Measurements from ENCODE around the gene RABL6. TPM values are rescaled to one million over a fixed set of nuclear protein-coding genes. Genes with fewer than 3 reads are reported as not detected.

The RABL6 gene
- total RNA-seq, 1 experiment from 2014 or later, result 43.1 TPM

DNA sequence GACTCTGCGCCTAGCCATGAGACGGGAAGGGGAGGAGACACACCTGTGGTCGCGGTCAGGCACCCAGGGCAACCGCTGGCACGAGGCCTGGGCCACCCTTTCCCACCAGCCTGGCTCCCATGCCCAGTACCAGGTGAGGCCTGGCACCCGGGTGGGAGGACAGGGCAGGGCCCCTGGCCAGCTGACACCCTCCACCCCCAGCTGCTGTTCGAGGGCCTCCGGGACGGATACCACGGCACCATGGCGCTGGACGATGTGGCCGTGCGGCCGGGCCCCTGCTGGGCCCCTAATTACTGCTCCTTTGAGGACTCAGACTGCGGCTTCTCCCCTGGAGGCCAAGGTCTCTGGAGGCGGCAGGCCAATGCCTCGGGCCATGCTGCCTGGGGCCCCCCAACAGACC is 49.4 kb downstream of the RABL6 start:
- Histone ChIP-seq H3K9me3 (ENCODE audit: low read length) (no peaks in the 10 kb centered on the region), H3K9ac (ENCODE audit: low read length) (no peak overlapping the region), H3K4me2 (ENCODE audit: low read depth, low read length, poor library complexity, severe bottlenecking) (no peak overlapping the region), H3K27ac (ENCODE audit: low read length) (no peak overlapping the region), H3K36me3 (ENCODE audit: insufficient read depth, low read length) (no peaks in the 10 kb centered on the region), H3K27me3 (ENCODE audit: low read length) (no peaks in the 10 kb centered on the region), H3K4me1 (ENCODE audit: low read length) (peaks cover 5% of the 10 kb centered on the region), H2AFZ (ENCODE audit: low read length) (no peak overlapping the region), H3K79me2 (ENCODE audit: low read length) (no peaks in the 10 kb centered on the region), H3K4me3 (ENCODE audit: low read length) (no peak overlapping the region), H4K20me1 (ENCODE audit: insufficient read depth, low read depth, low read length) (no peaks in the 10 kb centered on the region), H3K9me2 (replicated peaks; ENCODE audit: insufficient read depth, low read length) (no peaks in the 10 kb centered on the region)
- DNase-seq, result no peak

DNA sequence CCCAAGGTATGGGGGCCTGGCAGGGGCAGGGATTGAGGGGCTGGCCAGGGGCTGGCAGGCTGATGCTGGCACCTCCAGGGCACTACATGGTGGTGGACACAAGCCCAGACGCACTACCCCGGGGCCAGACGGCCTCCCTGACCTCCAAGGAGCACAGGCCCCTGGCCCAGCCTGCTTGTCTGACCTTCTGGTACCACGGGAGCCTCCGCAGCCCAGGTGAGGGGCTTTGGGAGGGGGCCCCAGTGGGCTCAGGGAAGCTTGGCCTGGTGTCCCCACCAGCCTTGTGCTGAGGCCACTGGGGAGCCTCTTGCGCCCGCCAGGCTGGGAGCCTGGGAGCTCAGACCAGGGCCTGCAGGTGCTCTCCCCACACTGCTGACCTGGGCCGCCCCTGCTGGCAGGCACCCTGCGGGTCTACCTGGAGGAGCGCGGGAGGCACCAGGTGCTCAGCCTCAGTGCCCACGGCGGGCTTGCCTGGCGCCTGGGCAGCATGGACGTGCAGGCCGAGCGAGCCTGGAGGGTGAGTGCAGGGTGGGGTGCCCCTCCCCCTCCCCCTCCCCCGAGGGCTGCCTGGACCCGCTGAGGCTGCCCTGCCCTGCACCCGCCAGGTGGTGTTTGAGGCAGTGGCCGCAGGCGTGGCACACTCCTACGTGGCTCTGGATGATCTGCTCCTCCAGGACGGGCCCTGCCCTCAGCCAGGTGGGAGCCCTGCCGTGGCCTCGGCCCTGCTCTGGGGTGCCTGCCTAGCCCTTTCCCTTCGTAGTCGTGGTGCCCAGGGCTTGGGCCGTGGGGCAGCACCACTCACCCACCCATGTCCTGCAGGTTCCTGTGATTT is 50.0 kb downstream of the RABL6 start:
- Histone ChIP-seq H3K4me2 (ENCODE audit: low read depth, low read length, poor library complexity, severe bottlenecking) (no peak overlapping the region), H3K4me3 (ENCODE audit: low read length) (no peak overlapping the region), H4K20me1 (ENCODE audit: insufficient read depth, low read depth, low read length) (no peaks in the 10 kb centered on the region), H3K27me3 (ENCODE audit: low read length) (no peaks in the 10 kb centered on the region), H3K27ac (ENCODE audit: low read length) (no peak overlapping the region), H3K9me3 (ENCODE audit: low read length) (no peaks in the 10 kb centered on the region), H3K4me1 (ENCODE audit: low read length) (peaks cover 5% of the 10 kb centered on the region), H3K9ac (ENCODE audit: low read length) (no peak overlapping the region), H3K79me2 (ENCODE audit: low read length) (no peaks in the 10 kb centered on the region), H3K9me2 (replicated peaks; ENCODE audit: insufficient read depth, low read length) (no peaks in the 10 kb centered on the region), H3K36me3 (ENCODE audit: insufficient read depth, low read length) (no peaks in the 10 kb centered on the region), H2AFZ (ENCODE audit: low read length) (no peak overlapping the region)
- DNase-seq, result no peak

- Histone ChIP-seq H4K20me1 (ENCODE audit: insufficient read depth, low read depth, low read length) (no peaks in the 10 kb centered on the region), H3K4me2 (ENCODE audit: low read depth, low read length, poor library complexity, severe bottlenecking) (no peak overlapping the region), H3K4me3 (ENCODE audit: low read length) (no peak overlapping the region), H3K27me3 (ENCODE audit: low read length) (no peaks in the 10 kb centered on the region), H3K9me3 (ENCODE audit: low read length) (no peaks in the 10 kb centered on the region), H2AFZ (ENCODE audit: low read length) (no peak overlapping the region), H3K4me1 (ENCODE audit: low read length) (peaks cover 5% of the 10 kb centered on the region), H3K9ac (ENCODE audit: low read length) (no peak overlapping the region), H3K36me3 (ENCODE audit: insufficient read depth, low read length) (peaks cover 2% of the 10 kb centered on the region; the same call in 1 of the 2 replicates), H3K9me2 (replicated peaks; ENCODE audit: insufficient read depth, low read length) (no peaks in the 10 kb centered on the region), H3K79me2 (ENCODE audit: low read length) (no peaks in the 10 kb centered on the region), H3K27ac (ENCODE audit: low read length) (no peak overlapping the region)
- no peak for DNase-seq
Observed at GRCh38 chr9:136858452-136858843, 50.7 kb downstream of the RABL6 start.

- Histone ChIP-seq H3K79me2 (ENCODE audit: low read length) (peaks cover 6% of the 10 kb centered on the region), H2AFZ (ENCODE audit: low read length) (no peak overlapping the region), H3K4me3 (ENCODE audit: low read length) (no peak overlapping the region), H3K4me2 (ENCODE audit: low read depth, low read length, poor library complexity, severe bottlenecking) (no peak overlapping the region), H3K9me2 (replicated peaks; ENCODE audit: insufficient read depth, low read length) (no peaks in the 10 kb centered on the region), H3K27ac (ENCODE audit: low read length) (no peak overlapping the region), H3K27me3 (ENCODE audit: low read length) (no peaks in the 10 kb centered on the region), H3K9me3 (ENCODE audit: low read length) (no peaks in the 10 kb centered on the region), H3K4me1 (ENCODE audit: low read length) (peaks cover 5% of the 10 kb centered on the region), H3K36me3 (ENCODE audit: insufficient read depth, low read length) (peaks cover 6% of the 10 kb centered on the region; the same call in 1 of the 2 replicates), H3K9ac (ENCODE audit: low read length) (no peak overlapping the region), H4K20me1 (ENCODE audit: insufficient read depth, low read depth, low read length) (0 out of 2 replicates have a peak, but pooled peaks cover 5% of the 10 kb centered on the region)
- no peak for DNase-seq
Observed at GRCh38 chr9:136858844-136859757, 51.4 kb downstream of the RABL6 start.

- no peaks in the 10 kb centered on the region for H3K9me2 ChIP-seq (replicated peaks; ENCODE audit: insufficient read depth, low read length)
- H3K4me3 ChIP-seq (ENCODE audit: low read length), result no peak overlapping the region
- H3K27me3 ChIP-seq (ENCODE audit: low read length), result no peaks in the 10 kb centered on the region
- H3K4me2 ChIP-seq (ENCODE audit: low read depth, low read length, poor library complexity, severe bottlenecking), result no peak overlapping the region
- peaks cover 12% of the 10 kb centered on the region for H3K4me1 ChIP-seq (ENCODE audit: low read length)
- H3K36me3 ChIP-seq (ENCODE audit: insufficient read depth, low read length), result peaks cover 6% of the 10 kb centered on the region; the same call in 1 of the 2 replicates
- H2AFZ ChIP-seq (ENCODE audit: low read length), result no peak overlapping the region
- H3K9ac ChIP-seq (ENCODE audit: low read length), result no peak overlapping the region
- no peak for DNase-seq
- no peaks in the 10 kb centered on the region for H3K9me3 ChIP-seq (ENCODE audit: low read length)
- H4K20me1 ChIP-seq (ENCODE audit: insufficient read depth, low read depth, low read length), result peaks cover 13% of the 10 kb centered on the region; the same call in 1 of the 2 replicates
- no peak overlapping the region for H3K27ac ChIP-seq (ENCODE audit: low read length)
- peaks cover 19% of the 10 kb centered on the region for H3K79me2 ChIP-seq (ENCODE audit: low read length)
Observed at GRCh38 chr9:136860529-136860928, 52.8 kb downstream of the RABL6 start.

DNA sequence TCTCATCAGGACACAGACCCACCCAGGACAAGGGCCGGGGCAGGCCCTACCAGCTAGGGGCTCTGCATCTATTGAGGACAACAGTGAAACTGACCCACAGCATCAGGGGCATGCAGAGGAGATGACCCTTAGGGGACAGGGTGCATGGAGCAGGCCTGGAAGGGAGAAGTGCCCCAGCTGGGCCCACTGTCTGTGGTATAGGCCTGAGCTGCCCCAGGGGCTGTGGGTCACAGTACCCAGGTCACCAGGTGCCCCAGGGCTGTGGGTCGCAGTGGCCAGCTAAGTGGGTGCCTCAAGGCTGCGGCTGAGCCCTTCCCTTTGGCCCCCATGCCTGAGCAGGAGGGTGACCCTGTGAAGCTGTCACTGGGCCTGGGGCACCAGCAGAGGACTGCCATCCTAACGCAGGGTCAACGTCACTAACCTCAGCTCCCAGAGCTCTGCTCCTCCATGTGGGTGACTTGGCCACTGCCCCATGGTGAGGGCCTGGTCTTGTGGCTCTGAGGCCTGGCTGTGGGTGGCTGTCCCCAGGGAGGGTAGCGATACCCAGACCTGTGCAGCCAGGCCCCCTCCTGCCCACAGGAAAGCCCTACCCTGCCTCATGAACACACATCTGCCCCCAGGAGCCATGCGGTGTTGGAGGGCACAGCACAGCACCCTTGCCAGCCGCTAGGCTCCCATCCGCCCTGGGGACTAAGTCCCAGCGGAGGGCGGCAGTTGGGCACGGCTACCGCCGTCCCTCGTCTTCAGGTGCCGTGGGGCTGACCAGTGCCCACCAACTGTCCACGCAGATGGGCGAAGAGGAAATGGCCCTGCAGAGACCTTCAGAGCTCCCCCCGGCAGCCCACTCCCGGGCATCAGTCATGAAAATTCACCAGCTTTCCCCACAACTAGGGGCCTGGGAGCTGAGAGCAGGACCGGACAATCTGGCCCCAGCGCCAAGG is 53.5 kb downstream of the RABL6 start:
- H3K4me2 ChIP-seq (ENCODE audit: low read depth, low read length, poor library complexity, severe bottlenecking), result no peak overlapping the region
- peaks cover 13% of the 10 kb centered on the region; the same call in 1 of the 2 replicates for H4K20me1 ChIP-seq (ENCODE audit: insufficient read depth, low read depth, low read length)
- H3K36me3 ChIP-seq (ENCODE audit: insufficient read depth, low read length), result peaks cover 6% of the 10 kb centered on the region; the same call in 1 of the 2 replicates
- H3K79me2 ChIP-seq (ENCODE audit: low read length), result peaks cover 20% of the 10 kb centered on the region
- H3K9ac ChIP-seq (ENCODE audit: low read length), result no peak overlapping the region
- no peaks in the 10 kb centered on the region for H3K9me2 ChIP-seq (replicated peaks; ENCODE audit: insufficient read depth, low read length)
- H3K27me3 ChIP-seq (ENCODE audit: low read length), result no peaks in the 10 kb centered on the region
- H3K4me1 ChIP-seq (ENCODE audit: low read length), result peaks cover 12% of the 10 kb centered on the region
- H2AFZ ChIP-seq (ENCODE audit: low read length), result no peak overlapping the region
- no peak for DNase-seq
- no peaks in the 10 kb centered on the region for H3K9me3 ChIP-seq (ENCODE audit: low read length)
- H3K27ac ChIP-seq (ENCODE audit: low read length), result no peak overlapping the region
- H3K4me3 ChIP-seq (ENCODE audit: low read length), result no peak overlapping the region

GRCh38 chr9:136861874-136862457 is 54.2 kb downstream of the RABL6 start:
- Histone ChIP-seq H3K4me1 (ENCODE audit: low read length) (peaks cover 14% of the 10 kb centered on the region), H3K9me3 (ENCODE audit: low read length) (no peaks in the 10 kb centered on the region), H3K4me2 (ENCODE audit: low read depth, low read length, poor library complexity, severe bottlenecking) (no peak overlapping the region), H3K79me2 (ENCODE audit: low read length) (peaks cover 22% of the 10 kb centered on the region), H3K36me3 (ENCODE audit: insufficient read depth, low read length) (peaks cover 6% of the 10 kb centered on the region; the same call in 1 of the 2 replicates), H4K20me1 (ENCODE audit: insufficient read depth, low read depth, low read length) (peaks cover 13% of the 10 kb centered on the region; the same call in 1 of the 2 replicates), H3K27ac (ENCODE audit: low read length) (no peak overlapping the region), H3K27me3 (ENCODE audit: low read length) (no peaks in the 10 kb centered on the region), H2AFZ (ENCODE audit: low read length) (no peak overlapping the region), H3K9me2 (replicated peaks; ENCODE audit: insufficient read depth, low read length) (no peaks in the 10 kb centered on the region), H3K4me3 (ENCODE audit: low read length) (no peak overlapping the region), H3K9ac (ENCODE audit: low read length) (no peak overlapping the region)
- no peak for DNase-seq

Data from Karpas-422 (cell line).